ENCODE measurements around the gene ZNRF2.

The ZNRF2 gene

DNA sequence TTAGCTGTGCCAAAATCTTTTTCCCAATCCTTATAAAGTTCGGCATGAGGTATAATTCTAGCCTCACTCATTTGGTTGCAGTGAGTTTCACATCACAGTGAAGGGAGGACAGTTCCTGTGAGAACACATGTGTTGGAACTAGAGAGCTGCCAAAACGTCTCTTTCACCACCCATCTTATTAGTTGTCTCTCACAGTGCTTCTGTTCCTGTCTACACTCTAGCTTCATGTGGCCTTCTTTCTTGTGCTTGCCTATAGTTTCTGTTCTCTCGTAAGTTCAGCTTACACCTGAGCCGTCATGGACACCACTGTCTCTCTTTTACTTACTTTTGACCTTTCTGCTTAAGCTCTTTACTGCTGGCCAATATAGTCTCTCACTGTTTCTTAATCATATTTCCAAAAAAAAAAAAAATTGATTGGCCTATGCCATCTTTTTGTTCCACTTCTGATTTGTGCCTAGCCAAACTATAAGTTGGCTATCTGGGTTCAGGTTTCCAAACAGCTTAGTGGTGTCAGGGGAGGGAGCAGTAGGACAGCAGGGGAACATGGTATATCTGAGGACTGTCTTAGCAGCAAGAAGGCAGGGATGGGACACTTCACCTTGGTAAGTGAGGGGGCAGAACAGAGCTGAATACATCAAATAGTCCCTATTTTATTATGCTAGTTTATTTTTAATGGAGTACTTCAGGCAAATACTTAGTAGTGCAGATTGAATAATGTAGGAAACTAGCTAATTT lies 38.0 kb downstream of the ZNRF2 start:
- DNase-seq (ENCODE audit: low spot score), result peak; percentile 16

DNA sequence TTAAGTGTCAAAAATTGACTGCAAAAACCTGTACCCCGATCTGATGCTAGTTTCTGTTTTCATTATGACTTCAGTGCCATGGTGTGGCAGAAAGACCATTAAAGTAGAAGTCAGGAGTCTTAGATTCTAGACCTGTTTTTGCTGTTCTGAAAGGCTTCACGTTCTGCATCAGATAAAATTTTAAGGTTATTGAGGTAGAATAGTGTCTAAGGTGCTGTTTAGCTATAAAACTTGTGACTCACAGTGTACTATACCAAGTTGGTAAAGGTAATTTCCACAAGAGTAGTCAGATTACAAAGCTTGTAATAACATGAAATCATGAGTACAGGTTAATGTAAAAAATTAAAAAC lies 38.6 kb downstream of the ZNRF2 start:
- DNase-seq (ENCODE audit: low spot score), result no peak

DNA sequence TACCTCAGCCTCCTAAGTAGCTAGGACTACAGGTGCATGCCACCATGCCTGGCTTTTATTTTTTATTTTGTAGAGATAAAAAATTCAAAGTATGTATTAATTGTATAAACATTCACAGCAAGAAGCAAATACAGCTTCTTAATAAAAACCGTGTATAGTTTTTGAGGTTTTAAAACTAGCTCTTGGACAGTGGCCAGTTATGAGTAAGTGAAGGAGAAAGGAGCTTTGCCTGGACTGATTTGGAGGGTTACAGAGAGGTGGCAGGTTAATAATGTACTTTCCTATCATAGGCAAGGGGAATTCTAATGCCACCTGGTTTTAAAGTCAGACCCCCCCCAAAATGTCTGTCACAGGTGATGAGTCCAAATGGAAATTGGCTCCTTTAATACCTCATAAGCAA lies 43.4 kb downstream of the ZNRF2 start:
- DNase-seq (ENCODE audit: low spot score), result no peak

DNA sequence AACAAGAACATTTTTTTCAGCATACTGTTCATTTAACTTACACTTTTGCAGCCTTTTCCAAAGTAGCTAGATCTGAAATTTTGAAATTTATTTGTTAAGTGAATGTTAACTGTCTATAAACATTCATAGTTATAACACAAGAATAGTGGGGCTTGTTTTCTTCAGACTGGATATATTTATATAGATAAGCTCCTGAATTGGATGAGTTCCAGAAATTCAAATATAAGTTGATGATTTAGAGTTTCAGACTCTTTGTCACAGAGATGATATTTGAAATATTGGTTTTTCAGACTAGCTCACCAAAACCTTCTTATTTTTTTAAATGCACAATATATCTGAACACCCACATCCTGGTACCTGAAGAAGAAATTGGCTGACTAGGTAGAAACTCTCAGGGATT lies 44.0 kb downstream of the ZNRF2 start:
- DNase-seq (ENCODE audit: low spot score), result no peak

DNA sequence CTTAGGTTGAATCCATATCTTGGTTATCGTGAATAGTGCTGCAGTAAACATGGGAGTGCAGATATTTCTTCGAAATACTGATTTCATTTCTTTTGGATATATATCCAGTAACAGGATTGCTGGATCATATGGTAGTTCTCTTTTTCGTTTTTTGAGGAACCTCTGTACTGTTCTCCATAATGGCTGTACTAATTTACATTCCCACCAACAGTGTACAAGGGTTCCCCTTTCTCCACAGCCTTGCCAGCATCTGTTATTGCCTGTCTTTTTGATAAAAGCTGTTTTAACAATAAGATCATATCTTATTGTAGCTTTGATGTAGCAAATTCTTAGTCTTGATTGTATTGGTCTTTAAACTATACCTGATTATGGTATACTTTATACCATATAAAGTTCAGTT lies 45.3 kb downstream of the ZNRF2 start:
- DNase-seq (ENCODE audit: low spot score), result no peak

DNA sequence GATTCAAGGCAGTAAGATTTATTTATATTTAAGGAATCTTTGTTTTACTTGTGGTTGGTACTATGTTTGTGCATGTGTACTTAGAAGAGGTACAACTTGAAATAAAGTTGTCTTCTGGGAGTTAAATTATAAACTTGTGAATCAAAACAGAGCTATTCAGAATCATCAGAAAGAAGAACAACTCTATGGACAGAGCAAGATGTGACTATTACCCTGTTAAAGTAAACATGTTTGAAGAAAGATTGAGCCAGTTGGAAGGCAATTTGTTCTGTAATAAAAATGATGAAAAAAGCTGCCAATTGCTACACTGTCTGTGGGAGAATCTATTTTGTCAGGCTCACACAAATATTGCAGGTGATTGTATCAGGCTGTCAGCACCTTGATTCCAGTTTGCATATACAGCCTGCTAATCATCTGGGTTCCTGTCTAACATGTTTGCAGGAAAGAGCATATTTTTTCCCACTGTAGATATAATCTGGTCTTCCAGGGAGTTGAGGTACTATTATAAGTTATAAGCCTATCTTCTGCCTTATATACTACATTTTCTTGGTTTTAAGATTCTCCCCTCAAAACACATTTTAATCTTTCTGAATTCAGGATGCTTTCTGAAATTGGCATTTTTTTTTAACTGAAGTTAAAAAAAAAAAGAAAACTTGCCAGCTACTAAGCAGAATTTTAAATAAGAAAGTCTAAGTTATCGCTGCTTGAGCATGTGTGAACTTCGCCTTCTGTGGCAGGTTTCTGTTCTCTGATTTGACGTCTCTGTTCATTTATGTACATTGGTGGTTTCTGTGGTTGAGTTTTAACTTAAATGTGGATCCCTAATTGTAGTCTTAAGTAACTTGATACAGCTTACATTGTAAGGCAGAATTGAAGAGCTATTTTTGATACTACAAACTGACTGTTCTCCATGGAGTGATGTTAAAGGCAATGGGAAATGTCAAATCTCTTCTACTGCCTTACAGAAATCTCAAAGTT lies 46.0 kb downstream of the ZNRF2 start:
- DNase-seq (ENCODE audit: low spot score), result no peak

DNA sequence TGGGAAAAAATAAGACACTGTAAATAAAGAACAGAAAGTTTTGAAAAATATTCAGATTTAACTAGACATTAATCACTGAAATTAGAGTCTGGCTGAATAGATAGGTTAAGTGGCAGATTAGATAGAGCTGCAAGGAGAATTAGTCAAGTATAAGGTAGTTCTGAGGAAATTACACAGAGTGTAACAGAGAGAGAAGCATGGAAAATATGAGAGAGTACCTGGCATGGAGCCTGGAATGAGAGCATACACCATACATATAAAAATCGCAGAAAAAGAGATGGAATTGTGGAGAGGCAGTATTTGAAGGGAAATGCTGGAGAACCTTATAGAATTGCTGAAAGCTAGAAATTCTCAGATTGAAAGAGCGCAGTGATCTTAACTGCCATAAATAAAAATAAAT lies 46.9 kb downstream of the ZNRF2 start:
- no peak for DNase-seq (ENCODE audit: low spot score)

DNA sequence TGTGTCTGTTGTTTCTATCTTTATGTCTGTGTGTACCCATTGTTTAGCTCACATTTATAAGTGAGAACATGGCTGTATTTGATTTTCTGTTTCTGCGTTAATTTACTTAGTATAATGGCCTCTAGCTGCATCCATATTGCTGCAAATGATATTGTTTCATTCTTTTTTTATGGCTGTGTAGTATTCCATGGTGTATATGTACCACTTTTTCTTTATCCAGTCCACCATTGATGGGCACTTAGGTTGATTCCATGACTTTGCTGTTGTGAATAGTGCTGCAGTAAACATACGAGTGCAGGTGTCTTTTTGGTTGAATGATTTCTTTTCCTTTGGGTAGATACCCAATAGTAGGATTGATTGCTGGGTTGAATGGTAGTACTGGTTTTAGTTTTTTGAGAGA lies 48.2 kb downstream of the ZNRF2 start:
- no peak for DNase-seq (ENCODE audit: low spot score)

DNA sequence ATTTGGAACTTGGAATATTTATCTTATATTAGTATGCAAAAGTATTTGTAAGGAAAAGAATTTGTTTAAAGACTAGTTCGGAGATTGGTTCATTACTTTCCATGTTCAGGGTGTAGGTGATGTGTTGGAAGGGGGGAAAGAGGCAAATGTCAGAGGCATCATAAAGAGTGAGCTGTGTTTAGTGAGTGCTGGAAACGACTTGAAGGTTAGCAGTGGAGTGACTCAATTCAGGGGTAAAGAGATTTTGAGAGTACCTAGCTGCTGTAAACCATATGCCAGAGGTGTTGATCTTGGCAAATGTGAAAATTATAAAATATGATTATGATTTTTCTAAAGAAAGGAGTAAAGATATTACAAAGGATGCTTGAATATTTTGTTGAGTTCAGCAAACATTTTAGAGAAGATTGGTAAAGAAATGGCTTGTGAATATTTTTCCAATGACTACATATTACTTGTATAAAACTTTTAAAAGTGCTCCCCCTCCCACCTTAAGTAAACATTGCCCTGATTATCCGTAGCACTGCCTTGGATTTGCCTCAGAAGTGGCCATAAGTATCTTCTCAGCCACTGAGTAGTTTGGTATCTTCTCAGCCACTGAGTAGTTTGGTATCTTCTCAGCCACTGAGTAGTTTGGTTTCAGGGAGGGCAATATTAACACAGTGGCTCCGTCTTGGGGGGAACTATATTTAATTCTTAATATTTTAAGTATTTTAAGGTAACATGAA lies 51.5 kb downstream of the ZNRF2 start:
- DNase-seq (ENCODE audit: low spot score), result no peak

DNA sequence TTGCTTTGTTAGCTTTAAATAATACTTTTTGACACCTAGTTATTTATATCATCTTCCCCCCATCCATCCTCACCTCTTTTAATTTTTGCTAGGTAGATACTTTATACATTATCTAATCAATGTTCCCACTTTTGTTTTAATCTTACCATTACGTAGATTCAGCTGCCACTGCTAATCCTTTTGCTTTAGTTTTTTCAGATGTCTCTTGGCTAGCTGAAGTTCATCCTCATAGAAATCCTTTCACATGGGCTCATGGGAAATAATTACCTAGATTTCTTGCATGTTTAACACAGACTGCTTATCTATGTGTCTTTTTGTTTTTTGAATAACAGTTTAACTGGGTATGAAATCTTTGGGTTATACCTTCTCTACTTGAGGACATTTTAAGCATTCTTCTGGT lies 60.1 kb downstream of the ZNRF2 start:
- no peak for DNase-seq (ENCODE audit: low spot score)

DNA sequence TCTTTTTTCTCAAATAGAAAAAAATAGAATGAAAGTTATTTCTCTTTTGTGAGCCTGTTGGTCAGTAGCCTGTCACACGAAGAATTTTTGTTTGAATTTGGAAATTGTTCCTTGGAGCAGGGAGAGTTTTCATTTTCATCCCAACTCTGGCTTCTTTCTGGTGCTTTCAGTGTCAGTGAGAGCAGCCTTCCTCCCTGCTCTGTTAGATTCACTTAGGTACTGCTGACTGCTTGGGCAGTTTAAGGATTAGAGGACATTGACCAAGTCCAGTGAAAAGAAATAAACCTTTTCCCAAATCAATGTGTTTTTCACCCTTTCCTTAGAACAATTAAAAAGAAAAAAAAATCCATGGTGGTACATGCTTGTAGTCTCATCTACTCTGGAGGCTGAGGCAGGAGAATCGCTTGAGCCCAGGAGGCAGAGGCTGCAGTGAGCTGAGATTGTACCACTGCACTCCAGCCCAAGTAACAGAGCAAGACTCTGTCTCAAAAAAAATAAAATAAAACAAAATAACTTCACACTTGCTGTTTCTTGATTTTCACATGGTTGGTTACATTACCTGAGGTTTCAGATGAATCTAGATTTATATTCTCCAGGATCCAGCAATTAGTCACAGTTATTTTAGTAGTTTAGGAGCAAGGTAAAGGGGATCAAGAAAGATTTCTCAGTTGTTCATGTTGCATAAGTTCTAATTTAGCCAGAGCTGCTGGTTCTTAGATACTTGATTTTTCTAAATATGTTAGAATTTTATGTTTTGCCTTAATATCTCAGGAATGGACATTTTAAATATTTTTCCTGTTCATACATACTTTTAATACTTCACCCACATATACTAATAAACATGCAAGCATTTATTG lies 63.1 kb downstream of the ZNRF2 start:
- no peak for DNase-seq (ENCODE audit: low spot score)

DNA sequence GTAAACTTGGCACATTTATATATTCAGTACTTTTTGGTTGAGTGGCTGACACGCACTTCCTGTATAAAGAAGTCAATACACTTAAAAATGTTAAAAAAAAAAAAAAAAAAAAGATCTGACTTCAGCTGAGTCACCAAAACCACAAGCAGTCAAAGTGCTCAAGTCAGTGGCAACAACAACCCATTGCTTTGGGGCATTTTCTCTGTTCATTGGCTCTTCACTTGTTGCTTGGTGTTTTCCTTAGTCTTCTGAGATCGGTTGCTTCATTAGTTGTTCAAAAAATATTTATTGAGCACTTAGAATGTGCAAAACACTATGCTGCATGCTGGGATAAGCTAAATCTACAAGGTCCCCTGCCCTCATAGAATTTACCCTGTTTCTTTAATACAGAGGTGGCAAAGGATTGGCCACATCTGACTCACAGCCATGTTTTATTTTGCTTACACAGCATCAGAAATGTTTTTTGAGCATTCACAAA lies 63.7 kb downstream of the ZNRF2 start:
- DNase-seq (ENCODE audit: low spot score), result peak; percentile 21

DNA sequence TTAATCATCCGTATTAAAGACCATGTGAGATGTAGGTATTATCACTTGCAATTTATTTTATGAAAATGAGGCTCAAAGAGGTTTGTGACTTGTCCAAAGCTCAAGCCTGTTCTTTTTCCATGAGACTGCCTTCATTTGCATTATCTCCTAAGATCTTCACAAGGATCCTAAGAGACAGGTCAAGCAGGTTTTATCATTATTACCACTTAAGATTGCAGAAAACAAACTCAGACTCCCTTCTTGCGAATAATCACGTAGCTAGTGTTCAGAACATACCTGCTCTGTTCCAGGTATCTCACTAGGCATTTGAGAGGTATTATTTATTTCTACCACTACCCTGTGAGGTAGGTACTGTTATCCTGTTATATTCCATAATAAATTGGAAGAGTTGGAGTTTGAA lies 64.8 kb downstream of the ZNRF2 start:
- no peak for DNase-seq (ENCODE audit: low spot score)

DNA sequence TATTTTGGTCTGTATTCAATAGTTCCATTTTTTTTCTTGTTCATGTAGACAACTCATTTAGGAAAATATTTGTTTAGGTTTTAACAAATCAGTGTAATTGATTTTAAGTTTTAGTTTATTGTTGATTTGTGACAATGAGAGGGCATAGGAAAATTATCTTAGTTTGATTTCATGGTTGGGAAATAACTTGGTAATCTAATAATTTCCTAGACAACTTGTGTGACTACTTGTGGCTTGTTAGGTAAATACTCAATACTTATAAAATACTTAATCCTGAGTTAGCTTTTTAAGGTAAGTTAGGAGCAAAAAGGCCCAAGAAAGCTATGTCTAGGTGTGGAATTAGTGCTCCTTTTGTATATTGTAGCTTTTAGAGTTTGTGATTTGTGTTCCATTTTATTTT lies 65.4 kb downstream of the ZNRF2 start:
- no peak for DNase-seq (ENCODE audit: low spot score)

DNA sequence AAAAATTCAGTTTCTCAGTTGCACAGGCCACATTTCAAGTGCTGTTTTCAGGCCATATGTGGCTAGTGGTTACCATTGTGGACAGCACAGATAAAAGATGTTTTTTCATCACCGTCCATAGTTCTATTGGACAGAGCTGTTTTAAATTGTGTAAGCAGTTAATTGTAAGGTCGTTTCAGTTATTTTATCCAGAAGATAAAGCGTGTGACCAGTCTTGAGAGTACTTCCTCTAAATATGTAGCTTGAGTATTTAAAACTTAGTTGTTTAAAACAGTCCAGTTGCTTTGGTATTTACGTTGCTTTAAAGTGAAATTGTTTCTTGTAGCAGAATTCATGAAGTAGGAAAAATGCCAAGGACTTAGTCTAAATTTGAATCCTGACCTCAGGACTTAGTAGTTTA lies 66.9 kb downstream of the ZNRF2 start:
- DNase-seq (ENCODE audit: low spot score), result no peak

DNA sequence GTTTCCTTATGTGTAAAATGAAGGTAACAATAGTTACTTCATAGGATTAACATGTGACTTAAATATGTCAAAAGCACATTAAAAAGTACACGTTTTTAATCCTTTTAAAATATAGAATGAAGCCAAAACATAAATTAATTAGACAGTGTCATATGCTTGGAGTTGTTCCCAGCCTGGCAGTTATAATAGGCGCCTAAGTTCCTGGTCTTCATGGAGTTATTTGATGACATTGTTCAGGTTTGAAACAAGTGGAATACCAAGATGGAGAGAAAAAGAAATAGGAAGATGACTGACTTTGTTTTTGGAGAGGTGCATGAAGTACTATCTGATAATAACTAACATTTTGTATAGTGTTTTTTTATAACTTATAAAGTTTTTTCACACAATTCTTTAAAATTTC lies 67.3 kb downstream of the ZNRF2 start:
- no peak for DNase-seq (ENCODE audit: low spot score)

DNA sequence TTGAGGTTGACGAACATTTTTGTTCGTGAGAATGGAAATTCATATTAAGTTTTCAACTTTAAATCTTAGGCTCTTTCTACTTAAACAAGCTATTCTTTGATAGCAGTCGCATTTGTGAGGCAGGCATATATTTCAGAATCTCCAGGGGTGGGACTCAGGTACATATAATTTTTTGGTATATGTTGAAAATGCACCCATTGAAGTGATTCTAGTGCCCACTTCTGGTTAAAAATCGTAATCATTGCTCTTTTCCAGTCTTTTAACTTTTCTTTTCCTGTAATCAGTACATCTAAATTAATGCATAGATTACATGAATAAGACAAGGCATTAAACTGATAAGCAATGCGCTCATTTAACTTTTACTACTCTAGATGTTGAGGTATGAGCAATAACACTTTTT lies 67.8 kb downstream of the ZNRF2 start:
- DNase-seq (ENCODE audit: low spot score), result no peak

DNA sequence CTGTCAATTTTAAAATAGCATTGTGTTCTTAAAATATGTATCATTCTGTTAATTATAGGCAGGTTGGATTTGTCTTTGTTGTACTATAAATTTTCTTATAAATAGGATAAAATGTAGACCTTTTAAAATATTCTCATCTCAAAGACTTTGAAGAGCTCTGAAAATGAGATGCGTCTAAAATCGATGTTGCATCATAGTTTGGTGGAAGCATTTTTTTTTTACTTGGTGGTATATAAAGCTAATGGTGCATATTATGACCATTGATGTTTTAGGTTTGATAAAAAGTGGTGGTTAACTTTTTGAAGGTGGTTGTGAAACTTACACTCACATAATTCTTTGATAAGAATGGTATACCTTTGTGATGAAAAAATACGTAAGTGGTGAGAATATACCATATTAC lies 69.1 kb downstream of the ZNRF2 start:
- no peak for DNase-seq (ENCODE audit: low spot score)

DNA sequence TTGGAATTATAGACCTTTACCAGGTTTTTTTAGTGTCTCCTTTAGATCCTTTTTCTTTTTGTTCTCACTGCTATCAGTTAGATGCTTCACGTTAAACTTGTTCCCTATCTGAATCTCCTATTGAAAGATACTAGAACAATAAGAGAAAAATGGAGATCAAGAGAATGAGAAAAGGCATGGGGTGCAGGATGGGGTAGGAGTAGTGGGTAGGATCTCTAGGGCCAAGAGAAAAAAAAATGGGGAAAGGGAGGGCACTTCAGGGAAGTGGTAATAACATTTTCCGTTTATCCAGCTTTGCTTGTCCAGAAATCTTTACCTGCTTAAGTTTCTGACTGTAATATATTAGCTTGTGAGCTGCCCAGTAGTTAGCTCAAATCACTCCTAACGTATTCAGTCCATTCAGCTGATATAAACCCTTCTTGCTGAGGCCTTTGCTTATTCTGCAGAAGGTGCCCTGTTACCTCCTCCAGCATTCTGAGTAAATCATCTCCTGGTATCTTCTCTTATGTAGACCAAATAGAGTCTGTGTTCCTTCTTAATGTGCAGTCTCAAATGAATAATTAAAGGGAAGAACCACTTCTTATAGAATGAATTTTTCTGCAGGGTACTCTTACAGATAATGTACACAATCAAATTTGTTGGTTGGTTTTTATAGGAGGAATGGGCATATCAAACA lies 69.7 kb downstream of the ZNRF2 start:
- DNase-seq (ENCODE audit: low spot score), result no peak

DNA sequence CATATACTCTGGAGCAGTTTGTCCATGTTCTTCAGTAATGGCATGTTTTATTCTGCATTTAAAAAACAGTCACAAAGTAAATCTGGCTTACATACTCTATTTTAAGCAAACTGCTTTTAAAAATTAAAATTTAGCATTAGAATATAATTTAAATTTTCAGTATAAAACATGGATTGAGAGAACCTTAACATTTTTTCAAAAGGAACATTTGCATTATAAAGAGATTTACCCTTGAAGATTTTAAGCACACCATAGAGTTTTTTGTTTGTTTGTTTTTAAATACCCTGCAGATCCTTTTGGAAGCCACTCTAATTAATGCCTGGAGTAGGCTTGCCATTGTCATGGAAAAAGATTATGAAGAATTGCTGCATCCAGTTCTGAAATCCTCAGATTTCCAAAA lies 70.4 kb downstream of the ZNRF2 start:
- DNase-seq (ENCODE audit: low spot score), result no peak

DNA sequence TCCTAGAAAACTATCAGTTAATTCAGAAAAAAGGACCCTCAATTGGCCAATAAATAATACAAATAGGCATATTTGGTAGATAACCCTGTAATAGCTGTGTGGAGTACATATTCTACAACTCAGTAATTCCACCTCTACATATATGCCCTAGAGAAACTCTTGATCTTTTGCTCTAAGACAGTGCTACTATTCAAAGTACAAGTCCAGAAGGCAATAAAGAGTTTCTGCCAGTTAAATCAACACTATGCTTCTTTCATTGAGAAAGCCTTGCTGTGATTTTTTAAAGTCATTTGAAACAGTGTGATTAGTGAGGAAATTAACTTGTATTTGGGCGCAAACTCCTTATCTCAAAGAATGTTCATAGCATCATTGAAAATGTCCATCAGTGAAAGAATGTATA lies 75.6 kb downstream of the ZNRF2 start:
- DNase-seq (ENCODE audit: low spot score), result no peak

All from iPS-NIHi11 (cell line).